ENCODE data around the gene CFD.

- TF ChIP-seq, protein P1, sequence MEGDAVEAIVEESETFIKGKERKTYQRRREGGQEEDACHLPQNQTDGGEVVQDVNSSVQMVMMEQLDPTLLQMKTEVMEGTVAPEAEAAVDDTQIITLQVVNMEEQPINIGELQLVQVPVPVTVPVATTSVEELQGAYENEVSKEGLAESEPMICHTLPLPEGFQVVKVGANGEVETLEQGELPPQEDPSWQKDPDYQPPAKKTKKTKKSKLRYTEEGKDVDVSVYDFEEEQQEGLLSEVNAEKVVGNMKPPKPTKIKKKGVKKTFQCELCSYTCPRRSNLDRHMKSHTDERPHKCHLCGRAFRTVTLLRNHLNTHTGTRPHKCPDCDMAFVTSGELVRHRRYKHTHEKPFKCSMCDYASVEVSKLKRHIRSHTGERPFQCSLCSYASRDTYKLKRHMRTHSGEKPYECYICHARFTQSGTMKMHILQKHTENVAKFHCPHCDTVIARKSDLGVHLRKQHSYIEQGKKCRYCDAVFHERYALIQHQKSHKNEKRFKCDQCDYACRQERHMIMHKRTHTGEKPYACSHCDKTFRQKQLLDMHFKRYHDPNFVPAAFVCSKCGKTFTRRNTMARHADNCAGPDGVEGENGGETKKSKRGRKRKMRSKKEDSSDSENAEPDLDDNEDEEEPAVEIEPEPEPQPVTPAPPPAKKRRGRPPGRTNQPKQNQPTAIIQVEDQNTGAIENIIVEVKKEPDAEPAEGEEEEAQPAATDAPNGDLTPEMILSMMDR (IDR thresholded peaks at IDR 0.05): no peak
- TF ChIP-seq POLR2A (IDR thresholded peaks at IDR 0.05): no peak
These were observed 47.3 kb upstream of the CFD start for GRCh38 chr19:812049-812746.
